CD4-positive, alpha-beta T cell (primary cell): Measurements from ENCODE around the gene GPAM. TPM values are rescaled to one million over a fixed set of nuclear protein-coding genes. Genes with fewer than 3 reads are reported as not detected.
"Not testable (repeated sequence)": the region's sequence is repeated elsewhere in the genome, so short reads cannot be mapped to it uniquely, and the experiment has no call there.

Experiments used
- ATAC-seq: fragments of 200-7000 bp; cut with Tn5 transposase; one replicate; pipeline ENCODE4 v1.10.0; 2022; ENCODE audit warnings: mild to moderate bottlenecking; ENCODE audit not compliant: poor library complexity
- CTCF ChIA-PET: fragments of 350-600 bp; sonication (Branson Sonifier 250); formaldehyde crosslinking; loops from one replicate; lab custom pipeline; 2021; ENCODE audit warnings: antibody characterized with exemption, inconsistent platforms; lab: Charles Lee
- POLR2A ChIA-PET: fragments of 350-600 bp; sonication (Branson Sonifier 250); formaldehyde crosslinking; loops from one replicate; lab custom pipeline; 2021; ENCODE audit warnings: antibody characterized with exemption, inconsistent platforms; lab: Charles Lee
- DNase-seq, 14 experiments: peaks; one replicate each; pipeline ENCODE4 v3.0.0-alpha.2; 2013 to 2020; ENCODE audit warnings: mixed read lengths in 2 of 14
- H3K27ac ChIP-seq, 2 donors: one replicate each; pipeline versions ENCODE4 v1.5.1 to v1.7.0; 2013; ENCODE audit warnings: low read length in 2 of 2, low read depth in 1 of 2, mild to moderate bottlenecking in 1 of 2
- H3K27me3 ChIP-seq, 2 experiments: 1 replicate in 1 of 2; 2 replicates in 1 of 2; pipeline versions ENCODE4 v1.6.1 to v1.7.0; 2013; ENCODE audit warnings: low read length in 2 of 2, control low read depth in 1 of 2, mild to moderate bottlenecking in 1 of 2, moderate library complexity in 1 of 2; ENCODE audit not compliant: insufficient read depth in 2 of 2, control insufficient read depth in 1 of 2
- H3K36me3 ChIP-seq: one replicate; pipeline ENCODE4 v1.6.1; 2013; ENCODE audit warnings: low read length, control low read depth; ENCODE audit not compliant: insufficient read depth
- H3K4me1 ChIP-seq: one replicate; pipeline ENCODE4 v1.6.1; 2013; ENCODE audit warnings: low read length, control low read depth; ENCODE audit not compliant: insufficient read depth
- H3K4me3 ChIP-seq: one replicate; pipeline ENCODE4 v1.5.1; 2013; ENCODE audit warnings: mild to moderate bottlenecking, low read length, moderate library complexity
- H3K9me3 ChIP-seq, 2 experiments: 1 replicate in 1 of 2; 2 replicates in 1 of 2; pipeline versions ENCODE4 v1.6.1 to v1.7.0; 2013; ENCODE audit warnings: low read length in 2 of 2, mild to moderate bottlenecking in 2 of 2, control low read depth in 1 of 2, moderate library complexity in 1 of 2; ENCODE audit not compliant: control insufficient read depth in 1 of 2, insufficient read depth in 1 of 2
- H3K27ac Mint-ChIP-seq: one replicate; pipeline ENCODE4 v1.8.0; 2020; ENCODE audit warnings: mixed read lengths
- H3K27me3 Mint-ChIP-seq: one replicate; pipeline ENCODE4 v1.8.0; 2021; ENCODE audit warnings: mixed read lengths
- H3K36me3 Mint-ChIP-seq: one replicate; pipeline ENCODE4 v1.8.0; 2021; ENCODE audit warnings: low read depth, mixed read lengths
- H3K4me1 Mint-ChIP-seq: one replicate; pipeline ENCODE4 v1.8.0; 2021; ENCODE audit warnings: low read depth, mixed read lengths
- H3K4me3 Mint-ChIP-seq: one replicate; pipeline ENCODE4 v1.8.0; 2020; ENCODE audit warnings: mild to moderate bottlenecking, mixed read lengths
- H3K9me3 Mint-ChIP-seq: one replicate; pipeline ENCODE4 v1.8.0; 2020; ENCODE audit warnings: mixed read lengths
- intact Hi-C, 2 experiments: fragments of 100-400 bp; cut with DNase I in 1 of 2; cut with micrococcal nuclease in 1 of 2; formaldehyde crosslinking; loops; one replicate each; pipeline versions ENCODE4 v1.15.1 to v1.9.0; 2023 to 2025; cut with DNase I, micrococcal nuclease
- total RNA-seq, 174 experiments: library from RNA in 2 of 174; stranded (reverse) in 2 of 174; gene quantifications; one replicate each; pipeline ENCODE4 v1.2.3 and lab custom pipeline; 2021 to 2026
- TF ChIP-seq, protein P1 (sequence below): fragments of 200-600 bp; IDR thresholded peaks from one replicate; pipeline ENCODE4 v1.8.0; 2022; ENCODE audit warnings: antibody characterized with exemption, mild to moderate bottlenecking

Gene GPAM
- total RNA-seq, 2 experiments from 2014 or later: 4.8 to 6.7 TPM

DNA sequence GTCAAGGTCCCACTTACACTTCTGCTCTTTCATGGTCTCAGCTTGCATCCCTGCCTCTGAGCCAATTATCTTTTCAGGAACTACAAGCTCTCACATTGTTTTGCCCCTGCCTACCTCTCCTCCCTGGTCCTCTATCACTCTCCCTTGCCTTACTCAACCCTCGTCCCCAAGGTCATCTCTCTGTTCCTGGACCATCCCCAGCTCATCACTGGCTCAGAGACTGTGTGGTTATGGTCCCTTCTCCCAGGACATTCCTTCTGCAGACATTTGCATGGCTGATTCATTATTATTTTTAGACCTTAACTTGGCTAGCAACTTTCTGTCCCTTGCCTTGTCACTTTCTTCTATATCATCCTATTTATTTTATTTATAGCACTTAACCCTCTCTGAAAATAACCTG, 17.8 kb upstream of the GPAM start:
- CTCF ChIA-PET: no interaction called here
- Mint-ChIP-seq H3K27ac (no peak overlapping the region), H3K27me3 (peaks cover 38% of the 10 kb centered on the region)

DNA sequence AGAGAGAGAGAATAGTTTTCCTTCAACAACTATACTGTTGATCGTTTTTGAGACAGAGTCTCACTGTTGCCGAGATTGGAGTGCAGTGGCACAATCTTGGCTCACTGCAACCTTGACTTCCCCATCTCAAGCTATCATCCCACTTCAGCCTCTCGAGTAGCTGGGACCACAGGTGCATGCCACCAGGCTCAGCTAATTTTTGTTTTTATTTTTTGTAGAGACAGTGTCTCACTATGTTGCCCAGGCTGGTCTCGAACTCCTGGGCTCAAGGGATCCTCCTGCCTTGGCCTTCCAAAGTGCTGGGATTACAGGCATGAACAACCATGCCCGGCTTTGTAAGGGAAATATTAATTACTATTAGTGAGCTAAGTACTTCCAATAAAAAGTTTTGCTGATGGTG, 16.7 kb upstream of the GPAM start:
- H3K9me3 ChIP-seq, H3K27ac ChIP-seq, POLR2A ChIA-PET, DNase-seq, H3K27ac Mint-ChIP-seq, H3K27me3 ChIP-seq, H3K9me3 Mint-ChIP-seq, H3K4me3 Mint-ChIP-seq, H3K4me1 Mint-ChIP-seq, intact Hi-C loops, CTCF ChIA-PET, H3K36me3 Mint-ChIP-seq, H3K4me3 ChIP-seq, ATAC-seq, H3K4me1 ChIP-seq, H3K36me3 ChIP-seq: not testable (repeated sequence)
- peaks cover 38% of the 10 kb centered on the region for H3K27me3 Mint-ChIP-seq

More for the DNA sequence above, 17.8 kb upstream of the GPAM start:
- intact Hi-C loops: no loop called here
- TF ChIP-seq, protein P1, sequence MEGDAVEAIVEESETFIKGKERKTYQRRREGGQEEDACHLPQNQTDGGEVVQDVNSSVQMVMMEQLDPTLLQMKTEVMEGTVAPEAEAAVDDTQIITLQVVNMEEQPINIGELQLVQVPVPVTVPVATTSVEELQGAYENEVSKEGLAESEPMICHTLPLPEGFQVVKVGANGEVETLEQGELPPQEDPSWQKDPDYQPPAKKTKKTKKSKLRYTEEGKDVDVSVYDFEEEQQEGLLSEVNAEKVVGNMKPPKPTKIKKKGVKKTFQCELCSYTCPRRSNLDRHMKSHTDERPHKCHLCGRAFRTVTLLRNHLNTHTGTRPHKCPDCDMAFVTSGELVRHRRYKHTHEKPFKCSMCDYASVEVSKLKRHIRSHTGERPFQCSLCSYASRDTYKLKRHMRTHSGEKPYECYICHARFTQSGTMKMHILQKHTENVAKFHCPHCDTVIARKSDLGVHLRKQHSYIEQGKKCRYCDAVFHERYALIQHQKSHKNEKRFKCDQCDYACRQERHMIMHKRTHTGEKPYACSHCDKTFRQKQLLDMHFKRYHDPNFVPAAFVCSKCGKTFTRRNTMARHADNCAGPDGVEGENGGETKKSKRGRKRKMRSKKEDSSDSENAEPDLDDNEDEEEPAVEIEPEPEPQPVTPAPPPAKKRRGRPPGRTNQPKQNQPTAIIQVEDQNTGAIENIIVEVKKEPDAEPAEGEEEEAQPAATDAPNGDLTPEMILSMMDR: no peak
- Mint-ChIP-seq H3K4me3 (no peak overlapping the region), H3K36me3 (no peaks in the 10 kb centered on the region), H3K4me1 (no peaks in the 10 kb centered on the region), H3K9me3 (no peaks in the 10 kb centered on the region)
- no peaks in the 10 kb centered on the region for H3K4me1 ChIP-seq
- H3K4me3 ChIP-seq: no peak overlapping the region
- H3K36me3 ChIP-seq: no peaks in the 10 kb centered on the region
- POLR2A ChIA-PET: no interaction called here
- H3K9me3 ChIP-seq: no peaks in the 10 kb centered on the region
- H3K27ac ChIP-seq: no peak overlapping the region
- H3K27me3 ChIP-seq: peaks cover 0 to 5% of the 10 kb centered on the region in 2 experiments
- no peak for ATAC-seq
- no peak for DNase-seq

DNA sequence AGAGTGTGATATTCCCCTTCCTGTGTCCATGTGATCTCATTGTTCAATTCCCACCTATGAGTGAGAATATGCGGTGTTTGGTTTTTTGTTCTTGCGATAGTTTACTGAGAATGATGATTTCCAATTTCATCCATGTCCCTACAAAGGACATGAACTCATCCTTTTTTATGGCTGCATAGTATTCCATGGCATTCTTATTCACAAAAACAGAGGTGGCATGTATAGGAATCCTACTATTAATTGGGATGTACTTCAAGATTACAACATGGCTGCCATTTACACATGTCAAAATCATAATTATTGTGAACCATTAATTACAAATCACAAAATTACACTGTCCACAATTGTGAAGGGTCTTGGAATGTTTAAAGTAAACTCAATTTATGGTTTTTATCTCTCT, 14.1 kb upstream of the GPAM start:
- H3K4me1 ChIP-seq, H3K4me1 Mint-ChIP-seq, CTCF ChIA-PET, ATAC-seq, H3K9me3 Mint-ChIP-seq, H3K4me3 ChIP-seq, H3K27ac Mint-ChIP-seq, H3K27me3 ChIP-seq, DNase-seq, H3K36me3 Mint-ChIP-seq, H3K4me3 Mint-ChIP-seq, H3K27ac ChIP-seq, H3K36me3 ChIP-seq, POLR2A ChIA-PET, intact Hi-C loops, H3K9me3 ChIP-seq: not testable (repeated sequence)
- H3K27me3 Mint-ChIP-seq: peaks cover 20% of the 10 kb centered on the region

DNA sequence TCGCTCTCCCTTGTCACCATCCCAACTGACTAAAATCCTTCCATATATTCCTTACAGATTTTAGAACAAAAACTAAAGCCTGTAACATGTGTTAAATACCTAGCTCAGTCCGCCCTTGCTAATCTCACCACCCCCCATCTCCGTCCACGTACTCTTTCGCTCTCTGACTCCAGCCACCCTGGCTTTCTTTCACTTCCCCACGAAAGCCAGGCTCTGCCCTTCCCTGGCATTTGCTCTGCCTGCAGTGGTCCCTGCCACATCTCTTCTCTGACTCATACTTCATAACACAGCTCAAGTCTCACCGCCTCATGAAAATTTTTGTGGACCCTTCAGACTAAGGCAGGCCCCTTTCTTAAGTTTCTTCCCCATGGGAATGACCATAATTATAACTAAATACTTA, 11.7 kb upstream of the GPAM start:
- DNase-seq: no peak
- Mint-ChIP-seq H3K4me1 (no peaks in the 10 kb centered on the region), H3K9me3 (no peaks in the 10 kb centered on the region), H3K27me3 (peaks cover 5% of the 10 kb centered on the region), H3K36me3 (no peaks in the 10 kb centered on the region), H3K27ac (no peak overlapping the region), H3K4me3 (no peak overlapping the region)
- no peaks in the 10 kb centered on the region for H3K4me1 ChIP-seq
- no peak overlapping the region for H3K27ac ChIP-seq
- H3K27me3 ChIP-seq: no peaks in the 10 kb centered on the region
- H3K4me3 ChIP-seq: no peak overlapping the region
- no peaks in the 10 kb centered on the region for H3K9me3 ChIP-seq
- no peaks in the 10 kb centered on the region for H3K36me3 ChIP-seq
- CTCF ChIA-PET: no interaction called here
- intact Hi-C loops: no loop called here
- POLR2A ChIA-PET: no interaction called here
- TF ChIP-seq, protein P1: no peak
- no peak for ATAC-seq
